C4-2B (cell line): Measurements from ENCODE around the gene INKA1.

Source experiments
- CTCF ChIP-seq: fragments of 450-650 bp; conservative IDR thresholded peaks from 2 replicates; pipeline ENCODE4 v1.5.1; 2017; ENCODE audit warnings: mild to moderate bottlenecking
- ZFX ChIP-seq: fragments of 450-650 bp; IDR thresholded peaks from 2 replicates; pipeline ENCODE4 v1.6.1; 2017

GRCh38 chr3:49759226-49759625, 43.8 kb upstream of the INKA1 start:
- TF ChIP-seq CTCF = no peak
- TF ChIP-seq ZFX = no peak
